Thyroid gland (tissue), 4 donors: Measurements from ENCODE around the gene PIP4K2B. TPM values are rescaled to one million over a fixed set of nuclear protein-coding genes. Genes with fewer than 3 reads are reported as not detected.

ENCODE experiments used
- DNase-seq, 2 donors: peaks; one replicate each; pipeline ENCODE4 v3.0.0-alpha.2; 2019
- H3K27ac ChIP-seq, 3 donors: fragments of 200-600 bp; sonication (generic); 1 replicate in 2 of 3; 2 replicates in 1 of 3; pipeline ENCODE4 v1.5.1; 2016 to 2019; ENCODE audit warnings: mild to moderate bottlenecking in 1 of 3, moderate library complexity in 1 of 3
- H3K27me3 ChIP-seq: fragments of 200-600 bp; sonication (generic); one replicate; pipeline ENCODE4 v1.5.1; 2019
- H3K36me3 ChIP-seq, 2 donors: fragments of 200-600 bp; sonication (generic); one replicate each; pipeline ENCODE4 v1.5.1; 2016 to 2019
- H3K4me1 ChIP-seq, 2 donors: fragments of 200-600 bp; sonication (generic); one replicate each; pipeline ENCODE4 v1.5.1; 2017 to 2019
- H3K4me3 ChIP-seq, 3 donors: fragments of 200-600 bp; sonication (generic); replicated peaks in 1 of 3; 1 replicate in 2 of 3; 2 replicates in 1 of 3; pipeline ENCODE4 v1.5.1; 2016; ENCODE audit warnings: mild to moderate bottlenecking in 1 of 3
- H3K9me3 ChIP-seq: fragments of 200-600 bp; sonication (generic); one replicate; pipeline ENCODE4 v1.5.1; 2017
- POLR2A ChIP-seq, 2 donors: fragments of 450-650 bp; IDR thresholded peaks; one replicate each; pipeline ENCODE4 v1.6.1; 2017; ENCODE audit warnings: antibody characterized with exemption in 2 of 2, mild to moderate bottlenecking in 2 of 2, moderate library complexity in 1 of 2
- WGBS, 2 donors: methylation state at CpG; one replicate each; pipeline ENCODE4 v1.1.5; 2017; 5-methylcytosine and 5-hydroxymethylcytosine counted together
- intact Hi-C: fragments of 100-400 bp; cut with DNase I; formaldehyde crosslinking; loops from one replicate; pipeline ENCODE4 v1.15.1; 2023
- total RNA-seq, 4 donors: library from RNA; depleted of rRNA; stranded (reverse); fragments of >200 nt; gene quantifications; one replicate each; pipeline ENCODE4 v1.2.3, GENCODE V29; 2016
- TF ChIP-seq, protein P1 (sequence below), 6 experiments: fragments of 200-600 bp in 3 of 6; fragments of 450-650 bp in 3 of 6; sonication (generic) in 3 of 6; IDR thresholded peaks; one replicate each; pipeline ENCODE4 v1.5.1; 2016 to 2019; ENCODE audit warnings: antibody characterized with exemption in 6 of 6, mild to moderate bottlenecking in 2 of 6, inconsistent platforms in 1 of 6, moderate library complexity in 1 of 6

The PIP4K2B gene
- total RNA-seq, 4 donors from 2014 or later = 40.8 to 48.6 (median 43.8) TPM

DNA sequence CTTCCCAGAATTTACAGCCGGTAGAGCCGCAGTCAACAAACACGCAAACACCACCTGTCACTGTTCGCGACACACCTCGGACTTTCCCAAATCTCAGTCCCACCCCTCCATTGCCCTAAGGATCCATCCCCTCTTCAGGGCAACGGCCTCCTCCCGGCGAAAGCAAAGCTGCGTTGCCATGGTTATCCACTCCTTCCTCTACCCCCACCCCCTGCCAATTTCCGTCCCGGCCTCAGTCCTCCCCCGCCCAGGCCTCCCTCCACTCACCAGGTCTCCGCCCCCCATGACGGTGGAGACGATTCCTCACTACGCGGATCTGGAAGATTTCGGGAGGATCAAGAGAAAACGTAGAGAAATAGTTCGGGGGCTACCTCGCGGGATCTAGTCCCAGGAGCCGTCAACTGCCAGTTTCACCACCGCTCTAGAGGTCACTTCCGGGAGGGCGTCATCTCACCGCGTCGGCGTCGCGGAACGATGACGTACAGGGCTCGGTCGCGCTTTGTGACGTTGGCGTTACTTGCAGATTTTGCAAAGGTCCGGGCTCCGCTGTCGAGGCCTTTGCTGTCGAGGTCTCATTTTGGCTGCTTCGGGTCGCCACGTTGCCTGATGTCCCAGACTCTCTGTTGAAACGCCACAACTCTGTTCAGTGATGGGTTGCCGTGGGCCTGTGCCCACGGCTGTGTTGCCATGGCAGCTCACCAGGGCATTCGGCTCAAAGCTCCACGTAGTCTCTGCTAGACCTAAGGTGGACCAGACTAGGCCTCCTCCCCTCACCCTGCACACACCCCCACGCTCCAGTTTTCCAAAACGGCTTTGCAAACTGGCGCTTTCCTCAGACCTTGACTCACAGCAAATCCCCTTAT, 25.8 kb upstream of the PIP4K2B start, which contains the start of gene CWC25:
Gene CWC25, minus strand, starts transcription at position 423 of the 863 bp plus-strand sequence. Its CDS starts 138 bp downstream, at position 285.
- H3K4me1 ChIP-seq = peaks cover 14 to 16% of the 10 kb centered on the region in 2 donors
- H3K27me3 ChIP-seq = no peaks in the 10 kb centered on the region
- peak within 1 kb of the TSS; percentile 65 to 97 (median 76) for H3K4me3 ChIP-seq
- H3K9me3 ChIP-seq = no peaks in the 10 kb centered on the region
- WGBS, 2 donors = 1 to 3% methylated on average over 44 to 45 of the region's 55 CpGs
- TF ChIP-seq, protein P1, sequence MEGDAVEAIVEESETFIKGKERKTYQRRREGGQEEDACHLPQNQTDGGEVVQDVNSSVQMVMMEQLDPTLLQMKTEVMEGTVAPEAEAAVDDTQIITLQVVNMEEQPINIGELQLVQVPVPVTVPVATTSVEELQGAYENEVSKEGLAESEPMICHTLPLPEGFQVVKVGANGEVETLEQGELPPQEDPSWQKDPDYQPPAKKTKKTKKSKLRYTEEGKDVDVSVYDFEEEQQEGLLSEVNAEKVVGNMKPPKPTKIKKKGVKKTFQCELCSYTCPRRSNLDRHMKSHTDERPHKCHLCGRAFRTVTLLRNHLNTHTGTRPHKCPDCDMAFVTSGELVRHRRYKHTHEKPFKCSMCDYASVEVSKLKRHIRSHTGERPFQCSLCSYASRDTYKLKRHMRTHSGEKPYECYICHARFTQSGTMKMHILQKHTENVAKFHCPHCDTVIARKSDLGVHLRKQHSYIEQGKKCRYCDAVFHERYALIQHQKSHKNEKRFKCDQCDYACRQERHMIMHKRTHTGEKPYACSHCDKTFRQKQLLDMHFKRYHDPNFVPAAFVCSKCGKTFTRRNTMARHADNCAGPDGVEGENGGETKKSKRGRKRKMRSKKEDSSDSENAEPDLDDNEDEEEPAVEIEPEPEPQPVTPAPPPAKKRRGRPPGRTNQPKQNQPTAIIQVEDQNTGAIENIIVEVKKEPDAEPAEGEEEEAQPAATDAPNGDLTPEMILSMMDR (IDR thresholded peaks at IDR 0.05) = peak in 1 of 6 experiments; percentile 10
- peak in 1 of 2 donors; percentile 90 for TF ChIP-seq POLR2A (IDR thresholded peaks at IDR 0.05)
- peak within 1 kb of the TSS; percentile 96 to 99 (median 98) for H3K27ac ChIP-seq
- H3K36me3 ChIP-seq = peaks cover 9 to 10% of the 10 kb centered on the region in 2 donors
- intact Hi-C loops = no loop called here
- peak; percentile 89 to 90 for DNase-seq

DNA sequence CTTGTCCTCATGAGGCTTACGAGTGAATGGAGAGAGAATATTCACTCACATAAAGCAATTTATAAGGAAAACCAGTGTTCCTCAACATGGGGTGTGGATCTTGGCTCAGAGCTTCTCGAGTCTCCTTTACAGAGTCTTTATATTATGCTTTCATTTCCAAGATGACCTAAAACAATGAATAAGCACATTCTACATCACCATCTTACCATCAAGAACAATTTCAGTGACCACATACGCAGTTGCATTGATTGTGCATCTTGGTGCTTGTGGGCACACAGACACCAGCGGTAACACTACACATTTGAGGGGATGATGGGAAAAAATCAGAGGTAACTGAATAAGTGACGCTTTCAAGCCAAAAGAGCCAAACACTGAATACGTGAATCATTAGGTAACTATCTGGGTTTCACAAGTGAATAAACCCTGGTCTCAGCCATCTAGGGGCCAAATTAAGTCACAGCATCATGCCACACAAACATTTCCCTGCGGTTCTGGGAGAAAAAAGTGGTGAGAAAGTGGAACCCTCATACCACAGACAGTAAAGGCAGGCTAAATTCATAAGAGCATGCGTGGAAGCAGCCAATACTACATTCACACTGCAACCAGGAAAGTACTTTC, 16.3 kb upstream of the PIP4K2B start:
- H3K4me3 ChIP-seq = no peak overlapping the region
- H3K27me3 ChIP-seq = no peaks in the 10 kb centered on the region
- H3K36me3 ChIP-seq = peaks cover 55 to 59% of the 10 kb centered on the region in 2 donors
- H3K27ac ChIP-seq = no peak overlapping the region
- no peaks in the 10 kb centered on the region for H3K9me3 ChIP-seq
- TF ChIP-seq POLR2A (IDR thresholded peaks at IDR 0.05) = no peak
- TF ChIP-seq, protein P1 (IDR thresholded peaks at IDR 0.05) = no peak
- DNase-seq = no peak
- 83 to 86% methylated on average over 8 of the region's 8 CpGs for WGBS, 2 donors
- no peaks in the 10 kb centered on the region for H3K4me1 ChIP-seq
- intact Hi-C loops = no loop called here

DNA sequence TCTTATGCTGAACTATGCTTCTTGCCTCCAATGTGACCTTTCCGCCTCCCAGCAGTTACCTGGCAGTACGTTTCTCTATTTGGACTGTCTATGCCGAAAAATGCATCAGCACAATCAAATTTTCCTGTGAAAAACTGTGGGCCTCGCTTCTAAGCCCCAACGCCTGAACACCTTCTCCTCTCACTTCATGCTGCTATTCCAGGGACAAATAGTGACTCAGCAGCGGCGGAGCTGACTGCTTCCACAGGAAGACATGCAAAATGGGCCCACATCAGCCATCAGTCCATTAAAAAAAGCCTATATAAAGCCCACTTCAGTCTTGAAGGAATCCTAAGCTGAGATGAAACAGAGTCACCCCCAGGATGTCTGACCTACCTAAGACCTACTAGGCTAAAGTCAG, 10.5 kb upstream of the PIP4K2B start:
- Histone ChIP-seq H3K4me3 (no peak overlapping the region), H3K27ac (no peak overlapping the region), H3K4me1 (no peaks in the 10 kb centered on the region), H3K27me3 (no peaks in the 10 kb centered on the region), H3K9me3 (no peaks in the 10 kb centered on the region), H3K36me3 (peaks cover 79 to 85% of the 10 kb centered on the region in 2 donors)
- TF ChIP-seq, protein P1 (IDR thresholded peaks at IDR 0.05) = no peak
- no peak for TF ChIP-seq POLR2A (IDR thresholded peaks at IDR 0.05)
- DNase-seq = no peak
- intact Hi-C loops = no loop called here
- WGBS, 2 donors = 97 to 98% methylated on average over 7 of the region's 7 CpGs

DNA sequence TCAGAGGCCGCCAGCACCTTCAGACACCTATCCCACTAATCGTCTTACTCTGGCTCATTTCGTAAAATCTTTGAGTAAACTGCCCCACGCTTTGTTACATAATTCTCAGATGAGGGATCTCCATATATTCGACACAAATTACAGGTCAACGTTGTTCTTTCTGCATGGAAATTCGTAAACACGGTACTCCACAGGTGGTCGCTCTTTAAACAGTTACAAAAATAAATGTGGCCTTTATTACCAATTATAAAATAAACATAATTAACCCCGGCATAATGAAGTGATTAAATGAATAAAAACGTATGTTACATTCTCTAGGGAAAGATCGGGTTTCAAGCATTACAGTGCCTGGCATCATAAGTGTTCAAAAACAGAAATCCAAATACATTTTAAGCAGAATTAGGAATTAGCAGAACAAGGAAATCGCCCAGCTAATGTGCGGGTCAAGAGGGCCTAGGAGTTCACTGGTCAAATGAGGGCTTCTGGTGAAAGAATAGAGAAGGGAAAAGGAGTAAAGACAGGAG, 943 bp upstream of the PIP4K2B start:
- Histone ChIP-seq H3K4me1 (peaks cover 12 to 16% of the 10 kb centered on the region in 2 donors), H3K9me3 (no peaks in the 10 kb centered on the region), H3K36me3 (peaks cover 38 to 40% of the 10 kb centered on the region in 2 donors), H3K27me3 (no peaks in the 10 kb centered on the region), H3K27ac (peak overlapping the region; percentile 98 to 100 (median 99)), H3K4me3 (peak overlapping the region in 2 of 3 donors; percentile 73 to 80)
- intact Hi-C loops = no loop called here
- WGBS, 2 donors = 24 to 27% methylated on average over 14 of the region's 14 CpGs
- no peak for TF ChIP-seq POLR2A (IDR thresholded peaks at IDR 0.05)
- TF ChIP-seq, protein P1 (IDR thresholded peaks at IDR 0.05) = no peak
- no peak for DNase-seq
